Kidney capillary endothelial cell (primary cell): ENCODE results near the gene PLA2R1.
A peak's percentile ranks its signal among the peaks of the same experiment; 100 is the strongest.

Experiments
- DNase-seq: peaks from one replicate; pipeline ENCODE4 v3.0.0-alpha.2; 2018; ENCODE audit warnings: low spot score

The PLA2R1 gene

DNA sequence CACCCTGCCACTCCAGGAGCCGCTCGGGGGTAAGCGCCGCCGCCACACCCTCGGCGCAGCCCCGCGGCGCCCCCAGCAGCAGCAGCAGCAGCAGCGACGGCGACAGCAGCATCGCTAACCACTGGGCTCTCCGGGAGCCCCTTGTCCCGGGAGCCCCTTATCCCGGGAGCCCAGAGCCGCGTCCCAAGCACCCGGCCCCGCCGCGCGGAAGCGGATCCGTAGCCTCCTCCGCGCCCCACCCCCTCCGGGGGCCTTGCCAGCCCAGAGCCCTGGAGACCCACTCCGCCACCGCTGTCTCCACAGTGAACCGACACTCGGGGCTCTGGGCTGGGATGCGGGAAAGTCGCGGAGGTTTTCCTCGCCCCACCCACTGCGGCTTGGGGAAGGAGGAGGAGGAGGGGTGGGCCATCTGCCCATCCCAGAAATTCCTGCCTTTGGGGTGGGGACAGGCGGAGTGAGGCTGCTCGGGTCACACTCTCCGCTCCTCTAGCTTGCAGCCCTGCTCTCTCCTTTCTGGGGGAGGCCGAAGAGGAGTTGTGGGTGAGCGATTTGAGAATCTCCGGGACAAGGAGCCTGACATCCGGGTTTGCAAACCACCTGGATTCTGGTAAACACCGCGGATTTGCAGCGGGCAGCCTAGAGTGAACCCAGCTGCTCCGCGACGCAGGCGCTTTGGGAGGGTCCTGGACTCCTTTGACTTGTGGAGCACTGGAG lies at the start of gene PLA2R1:
Gene PLA2R1 (minus strand): TSS at position 324 of the 714 bp plus-strand sequence. CDS start 212 bp downstream, at position 112.
- no peak for DNase-seq

DNA sequence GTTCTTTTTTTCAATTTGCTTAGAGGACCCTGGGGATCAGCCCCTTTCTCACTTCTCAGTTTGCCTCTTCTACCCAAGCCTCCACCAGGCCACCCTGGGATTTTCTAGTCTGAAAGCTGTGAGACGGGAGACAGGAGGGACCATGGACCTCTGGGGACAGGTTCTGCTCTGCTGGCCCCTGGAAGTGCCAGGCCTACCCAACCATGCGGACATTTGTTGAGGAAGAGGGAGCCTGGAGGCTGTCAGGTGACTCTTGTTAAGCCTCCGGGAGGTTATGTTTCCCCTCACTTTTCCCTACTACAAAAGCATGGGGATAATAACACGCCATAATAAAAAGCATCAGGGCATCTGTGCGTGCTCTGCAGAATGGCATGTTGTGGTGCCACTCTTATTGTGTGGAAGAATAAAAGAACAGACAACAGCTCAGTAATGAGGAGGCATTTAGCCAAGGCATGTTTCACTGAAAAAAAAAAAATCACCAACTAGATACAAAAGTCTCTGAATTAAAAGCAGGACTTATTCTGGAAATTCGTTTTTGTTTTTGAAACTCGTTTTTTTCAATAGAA lies 48.3 kb upstream of the PLA2R1 start:
- no peak for DNase-seq

DNA sequence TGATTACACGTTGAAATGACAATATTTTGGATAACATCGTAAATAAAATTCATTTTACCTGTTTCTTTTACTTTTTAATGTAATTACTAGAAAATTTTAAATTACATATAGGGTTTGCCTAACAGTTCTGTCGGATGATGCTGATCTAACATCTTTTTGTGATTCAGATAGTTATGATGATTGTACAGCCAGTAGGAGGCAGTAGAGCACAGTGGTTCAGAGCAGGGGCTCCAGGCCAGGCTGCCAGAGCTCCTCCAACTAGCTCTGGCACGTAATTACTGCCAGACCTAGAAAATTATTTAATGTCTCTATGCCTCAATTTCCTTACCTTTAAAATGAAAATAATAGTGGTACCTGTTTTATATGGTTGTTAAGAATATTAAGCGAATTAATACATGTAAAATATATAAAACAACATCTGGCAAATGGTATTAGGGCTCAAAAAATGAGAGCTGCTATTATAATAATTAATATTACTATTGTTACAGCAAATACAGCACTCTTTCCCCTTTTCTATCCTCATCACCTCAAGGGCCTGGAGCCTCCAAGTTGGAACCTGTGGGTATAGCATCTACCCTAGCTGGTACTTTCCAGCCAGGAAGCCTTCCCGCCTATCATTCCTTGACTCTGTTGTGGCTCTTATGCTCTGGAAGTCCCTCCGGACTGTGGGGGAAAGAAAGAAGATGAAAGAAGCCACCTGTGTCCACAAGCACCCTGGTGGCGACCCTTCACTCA lies 47.7 kb upstream of the PLA2R1 start:
- DNase-seq: peak; percentile 86

DNA sequence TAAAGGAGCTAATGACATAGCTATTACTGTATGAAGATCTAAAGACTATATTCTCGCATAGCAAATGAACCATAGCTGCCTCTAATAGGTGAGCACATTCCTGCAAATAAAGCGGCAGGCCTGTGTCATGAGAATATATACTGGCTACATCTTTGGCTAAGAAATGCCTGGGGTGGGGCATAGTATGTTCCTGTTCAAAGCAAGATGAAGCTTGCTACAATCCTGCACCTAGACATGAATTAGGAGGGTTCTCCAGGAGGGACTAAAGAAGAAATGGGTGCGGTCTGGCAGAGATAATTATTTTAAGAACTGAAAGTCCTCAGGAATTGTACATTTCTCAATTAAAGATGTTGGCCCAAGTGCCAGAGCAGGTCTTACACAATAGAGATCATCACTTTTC lies 46.8 kb upstream of the PLA2R1 start:
- no peak for DNase-seq

DNA sequence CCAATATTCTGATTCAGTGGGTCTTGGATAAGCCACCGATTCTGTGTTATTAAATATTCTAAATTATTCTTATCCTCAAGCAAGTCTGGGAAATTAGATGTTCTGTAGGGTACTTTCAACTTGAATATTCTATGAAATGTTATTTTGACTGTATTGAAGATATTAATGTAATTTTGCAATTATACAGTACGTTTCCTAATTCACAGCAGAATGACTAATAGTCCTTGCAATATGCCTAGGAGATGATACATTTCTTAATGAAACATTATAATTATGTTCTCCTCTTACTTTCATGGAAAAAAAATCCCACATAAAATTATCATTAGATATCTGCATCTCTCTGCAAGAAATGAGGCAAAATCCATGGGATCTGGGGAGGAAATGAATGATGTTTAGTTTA lies 46.2 kb upstream of the PLA2R1 start:
- DNase-seq: no peak

DNA sequence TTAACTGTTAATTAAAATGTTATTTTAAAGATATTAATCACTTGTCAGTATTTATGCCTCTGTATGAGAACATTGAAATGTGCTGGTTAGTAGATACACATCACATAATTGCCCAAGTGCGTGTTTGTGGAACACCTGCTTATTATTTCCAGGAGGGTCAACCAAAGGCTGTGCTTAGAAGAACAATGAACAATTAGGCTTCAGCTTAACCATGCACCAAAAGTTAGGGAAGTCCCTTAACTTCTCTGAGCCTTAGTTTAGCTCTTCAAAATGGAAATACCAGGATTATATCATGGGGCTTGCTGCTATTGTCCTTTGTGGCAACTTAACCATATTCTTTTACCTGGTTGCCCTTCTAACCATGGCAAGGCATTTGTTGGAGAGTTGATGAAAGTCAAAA lies 43.0 kb upstream of the PLA2R1 start:
- no peak for DNase-seq

DNA sequence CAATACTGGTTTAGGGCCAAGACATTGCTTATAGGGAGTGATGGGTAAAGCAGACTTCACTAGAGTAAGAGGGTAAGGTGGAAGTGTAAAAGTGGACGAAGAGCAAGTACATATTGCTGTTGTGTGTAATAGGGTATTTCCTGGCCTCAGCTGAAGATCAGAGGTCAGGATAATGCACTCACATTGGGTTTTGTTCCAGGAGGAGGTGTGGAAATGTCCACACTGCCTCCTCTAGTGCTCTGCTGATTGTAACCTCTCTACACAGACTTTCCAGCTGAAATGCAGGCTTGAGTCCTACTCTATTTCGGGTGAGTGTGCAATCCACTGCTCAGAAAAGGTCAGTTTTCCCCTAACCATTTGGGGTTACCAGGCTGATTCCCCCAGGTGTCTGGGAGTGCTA lies 41.7 kb upstream of the PLA2R1 start:
- DNase-seq: no peak

DNA sequence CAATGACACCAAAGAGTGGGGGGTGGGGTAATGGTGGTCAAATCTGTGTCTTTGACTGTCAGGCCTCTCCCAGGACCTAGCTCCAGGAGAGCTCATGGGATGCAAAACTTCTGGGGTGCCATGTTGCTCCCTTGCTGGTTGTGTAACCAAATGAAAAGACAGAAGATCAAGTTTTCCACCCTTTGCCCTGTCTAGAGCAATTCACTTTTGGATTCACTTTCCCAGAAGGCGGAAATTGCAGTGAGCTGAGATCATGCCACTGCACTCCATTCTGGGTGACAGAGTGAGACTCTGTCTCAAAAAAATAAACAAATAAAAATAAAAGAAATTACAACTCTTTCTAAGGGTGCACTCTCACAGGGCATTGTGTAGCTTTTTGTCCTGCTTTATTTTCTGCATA lies 34.9 kb upstream of the PLA2R1 start:
- no peak for DNase-seq

DNA sequence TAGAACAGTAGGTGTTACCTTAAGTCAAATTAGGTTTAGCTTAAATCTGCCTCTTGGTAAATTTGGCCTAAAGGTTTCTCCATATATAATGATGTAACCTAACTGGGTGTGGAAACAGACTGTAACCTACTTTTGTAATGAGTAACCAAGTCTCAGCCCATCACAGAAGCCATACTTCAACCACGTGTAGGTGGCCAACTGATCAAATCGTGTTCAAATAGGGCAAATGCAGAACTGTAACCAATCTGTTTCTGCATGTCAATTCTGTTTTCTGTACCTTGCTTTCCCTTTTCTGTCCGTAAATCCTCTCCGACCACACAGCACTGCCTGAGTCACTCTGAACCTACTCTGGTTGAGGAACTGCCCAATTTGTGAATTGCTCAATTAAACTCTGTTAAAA lies 34.0 kb upstream of the PLA2R1 start:
- DNase-seq: no peak

DNA sequence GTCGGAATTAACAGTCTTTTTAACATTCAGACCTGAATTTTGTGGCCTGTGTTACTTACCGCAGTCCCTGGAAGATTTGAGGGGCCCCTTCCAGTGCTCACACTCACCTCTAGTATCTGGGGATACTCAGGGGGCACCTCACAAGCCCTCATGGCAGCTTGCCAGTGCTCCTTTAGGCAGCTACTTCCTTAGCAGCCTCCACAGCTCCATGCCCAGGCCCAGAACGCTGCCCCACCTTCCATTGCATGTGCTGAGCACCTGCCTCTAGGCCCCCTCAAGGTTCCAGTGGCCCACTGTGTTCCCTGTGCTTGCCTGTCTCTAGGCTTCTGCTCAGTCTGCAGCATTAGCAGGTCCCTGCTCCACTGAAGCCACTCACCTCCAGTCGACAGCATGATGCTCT lies 30.0 kb upstream of the PLA2R1 start:
- DNase-seq: no peak

DNA sequence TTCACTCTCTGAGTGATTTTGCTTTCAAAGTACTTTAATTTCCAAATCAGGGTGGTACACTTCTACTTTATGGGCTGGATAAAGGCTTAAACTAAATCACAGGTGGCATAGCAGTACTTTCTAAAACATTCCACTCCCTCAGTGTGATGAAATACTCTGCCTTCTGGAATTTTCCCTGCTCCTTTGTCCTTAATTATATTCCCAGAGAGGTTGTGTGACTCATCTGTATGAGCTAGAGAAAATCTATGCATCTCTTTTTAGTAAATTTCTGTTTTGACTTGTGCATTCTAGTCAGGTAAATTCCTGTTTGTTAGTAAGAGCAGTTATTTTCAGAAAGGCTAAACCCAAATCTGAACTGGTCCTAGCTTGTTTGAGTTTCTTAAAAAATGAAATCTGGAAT lies 29.0 kb upstream of the PLA2R1 start:
- no peak for DNase-seq

DNA sequence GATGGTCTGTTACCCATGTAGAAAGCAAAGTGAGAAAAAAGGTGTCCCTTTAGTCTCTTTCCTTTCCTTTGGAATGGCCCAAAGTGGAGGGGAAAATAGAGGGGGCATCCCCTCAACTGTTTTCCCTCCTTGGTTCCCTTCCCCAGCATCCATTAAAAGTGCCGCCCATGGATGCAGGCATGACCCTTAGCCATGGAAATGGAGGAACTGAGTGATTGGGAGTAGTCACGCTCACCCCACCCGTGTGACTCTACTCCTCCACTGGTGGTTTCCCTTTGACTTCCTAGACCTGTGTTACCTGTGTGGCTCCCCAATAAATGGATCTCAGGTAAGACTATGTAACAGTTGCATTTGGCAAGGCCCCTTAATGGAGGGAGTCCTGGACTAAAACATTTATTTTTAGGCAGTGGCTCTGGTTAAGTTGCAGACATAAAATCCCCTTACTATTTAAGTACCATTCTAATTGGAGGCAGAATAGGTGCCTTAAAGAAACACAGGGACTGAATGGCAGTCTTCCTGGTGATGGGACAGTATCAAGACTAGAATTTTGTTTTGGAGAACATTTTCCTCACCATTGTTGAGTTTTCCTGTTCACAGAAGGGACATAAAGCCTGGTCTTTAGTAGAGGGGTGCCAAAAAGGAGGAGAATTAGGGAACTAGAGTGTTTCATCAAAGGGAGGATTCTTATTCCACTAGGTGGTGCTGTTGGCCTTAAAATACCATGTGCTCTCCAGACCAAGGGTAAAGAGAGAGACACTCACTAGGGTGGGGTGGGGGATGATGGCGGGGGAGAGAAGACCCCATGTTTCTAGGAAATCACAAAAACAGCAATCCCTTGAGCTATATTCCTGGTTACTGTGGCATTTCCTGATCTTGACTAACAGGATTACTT lies 25.7 kb upstream of the PLA2R1 start:
- peak; percentile 16 for DNase-seq

DNA sequence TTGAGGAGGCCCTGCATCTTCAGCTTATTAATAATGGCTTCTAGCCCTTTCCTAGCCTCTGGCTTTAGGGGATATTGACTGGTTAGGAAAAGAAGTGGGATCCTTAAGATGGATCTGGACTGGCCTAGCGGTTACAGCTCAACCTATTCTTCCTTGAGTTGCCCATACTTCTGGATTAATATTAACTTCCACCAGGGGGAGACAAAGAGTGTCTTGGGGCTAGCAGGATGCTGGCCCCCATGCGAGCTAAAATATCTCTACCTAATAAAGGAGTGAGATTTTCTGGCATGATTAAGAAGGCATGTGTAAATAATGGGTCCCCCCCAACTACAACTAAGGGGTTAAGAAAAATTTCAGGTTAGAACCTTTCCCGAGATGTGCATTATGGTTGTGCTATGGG lies 23.2 kb upstream of the PLA2R1 start:
- DNase-seq: no peak

DNA sequence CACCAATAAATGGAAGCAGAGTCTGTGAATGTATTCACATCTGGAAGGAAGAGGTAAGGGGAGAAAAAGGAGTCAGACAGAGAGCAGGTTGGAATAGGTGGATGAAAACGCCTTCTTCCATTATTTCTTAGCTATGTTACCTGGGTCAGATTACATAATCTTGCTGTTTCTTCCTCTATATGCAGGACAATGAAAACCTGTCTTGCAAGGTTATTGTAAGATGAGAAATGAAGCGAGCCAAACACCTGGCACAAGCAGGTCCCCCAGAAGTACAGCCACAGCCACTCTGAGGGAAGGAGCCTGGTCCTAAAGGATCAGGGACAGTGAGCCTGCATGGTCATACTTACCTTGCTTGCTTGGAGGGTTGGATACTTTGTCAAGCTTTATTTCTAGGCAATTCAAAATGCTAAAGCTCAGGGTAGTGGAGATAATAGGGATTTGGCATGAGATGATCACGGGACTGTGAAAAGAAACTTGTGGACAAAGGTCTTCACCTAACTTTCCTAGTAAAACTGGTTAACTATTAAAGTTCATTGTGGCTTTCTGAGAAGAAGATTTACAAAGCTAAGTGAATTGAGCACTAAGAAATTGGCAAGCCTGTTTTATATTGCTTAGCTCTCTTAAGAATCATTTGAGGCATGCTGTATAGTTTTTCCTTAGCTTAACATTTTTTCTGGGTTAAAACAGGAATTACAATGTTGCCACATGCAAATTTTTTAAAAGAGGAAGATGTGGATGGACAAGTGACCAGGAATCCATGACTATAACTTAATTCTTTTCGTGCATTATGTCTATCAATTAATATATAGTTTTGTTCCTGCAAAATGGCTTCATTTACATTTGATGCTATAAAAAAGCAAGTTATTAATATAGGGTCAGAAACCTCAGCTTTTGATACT lies 15.7 kb upstream of the PLA2R1 start:
- DNase-seq: no peak

DNA sequence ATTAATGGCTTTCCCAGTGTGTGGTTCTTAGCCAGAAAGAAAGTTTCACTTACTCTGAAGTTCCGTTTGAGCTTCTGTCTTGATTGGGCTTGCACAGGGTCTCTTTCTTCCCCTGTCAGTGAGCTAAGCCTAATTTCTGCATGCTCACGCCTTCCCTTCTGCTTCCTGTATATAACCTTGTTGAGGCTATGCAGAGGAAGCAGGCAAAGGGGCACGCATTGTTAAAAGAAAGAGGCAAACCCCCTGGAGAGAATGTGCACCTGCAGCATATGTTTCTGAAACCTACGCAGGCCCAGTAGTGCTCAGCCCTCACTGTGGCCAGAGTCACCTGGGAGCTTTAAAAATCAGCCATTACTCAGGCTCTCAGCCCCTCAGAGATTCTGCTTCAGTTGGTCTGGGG lies 14.5 kb upstream of the PLA2R1 start:
- DNase-seq: no peak

DNA sequence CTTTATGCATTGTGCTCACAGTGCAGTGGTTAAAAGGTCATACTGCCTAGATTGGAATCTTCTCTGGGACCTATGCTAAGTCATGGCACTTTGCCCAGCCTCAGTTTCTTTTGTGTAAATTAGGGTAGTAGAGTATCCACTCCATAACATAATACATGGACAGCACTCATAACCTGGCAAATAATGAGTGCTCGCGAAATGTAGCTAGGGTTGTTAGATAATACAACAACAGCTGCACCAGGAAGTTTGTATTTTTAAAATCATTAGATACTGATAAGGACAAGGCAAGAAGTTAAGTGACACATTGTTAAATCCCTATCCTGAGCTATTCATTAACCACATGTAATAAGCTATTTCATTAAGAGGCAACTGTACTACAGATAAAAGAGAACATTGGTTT lies 13.8 kb upstream of the PLA2R1 start:
- DNase-seq: no peak

DNA sequence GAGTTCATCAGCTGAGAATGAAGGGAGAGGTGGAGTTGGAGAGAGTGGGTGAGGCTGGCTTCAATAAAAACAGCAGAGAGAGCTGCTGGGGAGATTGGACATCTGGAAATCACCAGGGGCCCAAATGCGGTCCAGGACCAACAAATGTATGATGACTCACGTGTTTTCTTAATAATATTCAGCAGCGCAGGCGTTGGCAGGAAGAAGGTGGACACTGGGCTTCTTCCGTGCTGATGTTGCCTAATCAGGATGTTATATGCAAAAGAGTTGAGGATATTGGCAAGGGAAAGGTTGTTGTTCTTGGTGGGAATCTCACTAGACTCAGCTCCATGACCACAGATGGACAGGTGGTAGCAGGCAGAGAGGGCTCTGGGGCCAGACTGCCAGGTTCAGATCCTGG lies 12.8 kb upstream of the PLA2R1 start:
- no peak for DNase-seq

DNA sequence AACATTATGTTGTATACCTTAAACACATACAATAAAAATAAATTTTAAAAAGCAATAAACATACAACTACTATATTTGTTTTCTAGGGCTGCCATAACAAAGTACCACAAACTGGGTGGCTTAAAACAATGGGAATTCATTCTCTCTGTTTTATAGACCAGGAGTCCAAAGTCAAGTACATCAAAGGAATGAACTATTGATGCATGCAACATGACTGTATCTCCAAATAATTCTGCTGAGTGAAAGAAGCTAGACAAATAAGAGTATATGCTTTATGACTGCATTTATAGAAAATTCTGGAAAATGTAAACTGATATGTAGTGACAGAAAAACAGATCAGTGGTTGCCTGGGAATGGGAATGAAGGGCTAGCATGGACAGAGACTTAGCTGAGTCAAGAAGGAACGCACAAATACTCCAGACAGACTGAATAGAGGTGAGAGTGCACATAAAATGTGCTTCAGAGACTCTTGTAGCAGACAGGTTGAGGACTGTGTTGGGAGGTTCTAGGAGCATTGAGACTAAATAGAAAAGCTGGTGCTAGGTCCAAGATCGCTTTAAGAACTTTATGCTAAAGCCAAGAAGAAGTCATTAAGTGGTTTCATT lies 11.0 kb upstream of the PLA2R1 start:
- no peak for DNase-seq

DNA sequence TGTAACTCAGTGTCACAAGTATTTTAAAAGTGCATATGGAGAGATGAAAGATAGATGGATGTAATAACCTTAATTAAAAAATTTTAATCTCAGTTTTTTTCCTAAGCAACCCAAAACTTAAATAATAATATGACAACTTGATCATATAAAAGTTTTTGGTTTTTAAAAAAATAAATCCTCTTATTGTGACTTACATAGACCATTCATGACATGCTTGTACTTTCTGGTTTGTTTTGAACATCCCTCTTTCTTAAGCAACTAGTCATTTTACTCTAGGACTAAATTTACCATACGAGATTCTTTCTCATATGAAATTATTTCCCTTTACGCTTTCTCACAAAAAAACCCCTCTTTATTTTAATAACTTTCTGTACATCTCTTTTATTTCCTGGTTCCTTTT lies 6.5 kb upstream of the PLA2R1 start:
- DNase-seq: no peak

DNA sequence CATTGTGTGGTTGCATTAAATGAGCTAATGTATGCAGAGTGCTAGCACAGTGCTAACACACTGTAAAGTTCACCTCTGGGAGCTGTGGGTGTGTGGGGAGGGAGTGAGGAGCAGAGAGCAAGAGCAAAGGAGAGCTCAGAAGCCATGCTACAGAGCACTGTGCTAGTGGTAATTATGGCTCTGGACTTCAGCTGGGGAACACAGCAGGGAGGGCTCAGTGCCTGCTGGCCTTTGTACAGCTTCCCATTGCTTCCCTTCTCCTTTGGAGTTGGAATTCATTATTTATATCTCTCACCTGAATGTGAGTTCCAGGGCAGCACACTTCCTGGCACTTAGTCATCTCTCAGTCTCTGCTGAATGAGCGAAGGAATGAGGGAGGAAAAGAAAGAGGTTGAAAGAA lies 2.5 kb upstream of the PLA2R1 start:
- DNase-seq: no peak
